NB4 (cell line): ENCODE results near the gene ZNF761.

Experiments
- MYC ChIP-seq: IDR thresholded peaks from 2 replicates; pipeline ENCODE4 v1.6.1; 2011; ENCODE audit warnings: low read depth, low read length
- POLR2A ChIP-seq: IDR thresholded peaks from 2 replicates; pipeline ENCODE4 v1.6.1; 2011; ENCODE audit warnings: mild to moderate bottlenecking; ENCODE audit not compliant: insufficient read length; ENCODE audit errors: extremely low read depth
- TF ChIP-seq, protein P1 (sequence below): IDR thresholded peaks from one replicate; pipeline ENCODE4 v1.5.1; 2012; ENCODE audit warnings: low read depth, low read length
- TF ChIP-seq, protein P2 (sequence below): IDR thresholded peaks from 2 replicates; pipeline ENCODE4 v1.6.1; 2011; ENCODE audit warnings: low read depth, low read length

DNA sequence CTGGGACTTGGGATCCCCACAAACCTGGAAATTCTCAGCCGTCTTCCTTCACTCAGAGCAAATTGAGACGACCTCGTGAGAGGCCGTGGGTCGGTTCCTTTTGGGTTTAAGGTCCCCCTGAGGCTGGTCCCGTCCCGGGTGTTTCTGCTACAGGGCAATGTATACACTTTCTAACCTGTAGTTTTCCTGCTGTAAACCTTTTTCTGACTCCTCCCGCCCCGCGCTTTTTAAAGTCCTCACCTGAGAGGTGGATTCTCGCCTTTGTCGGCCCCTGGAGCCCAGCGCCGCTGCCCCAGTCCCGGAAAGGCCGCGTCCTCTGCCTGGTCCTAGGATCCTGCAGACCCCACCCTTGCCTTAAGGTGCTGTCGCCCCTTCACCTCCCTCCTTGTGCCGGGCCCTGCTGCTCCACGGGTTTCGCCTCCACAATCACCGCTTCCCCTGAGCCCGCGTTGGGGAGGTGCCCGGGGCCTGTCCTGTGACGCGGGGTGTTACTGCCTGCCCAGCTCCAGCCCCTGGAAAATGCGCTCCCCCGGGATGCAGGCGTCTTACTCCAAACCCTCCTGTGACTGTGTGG is 391 bp downstream of the ZNF761 start:
- TF ChIP-seq POLR2A (no peak), MYC (no peak; the same call in none of the 2 replicates)
- TF ChIP-seq, protein P1, sequence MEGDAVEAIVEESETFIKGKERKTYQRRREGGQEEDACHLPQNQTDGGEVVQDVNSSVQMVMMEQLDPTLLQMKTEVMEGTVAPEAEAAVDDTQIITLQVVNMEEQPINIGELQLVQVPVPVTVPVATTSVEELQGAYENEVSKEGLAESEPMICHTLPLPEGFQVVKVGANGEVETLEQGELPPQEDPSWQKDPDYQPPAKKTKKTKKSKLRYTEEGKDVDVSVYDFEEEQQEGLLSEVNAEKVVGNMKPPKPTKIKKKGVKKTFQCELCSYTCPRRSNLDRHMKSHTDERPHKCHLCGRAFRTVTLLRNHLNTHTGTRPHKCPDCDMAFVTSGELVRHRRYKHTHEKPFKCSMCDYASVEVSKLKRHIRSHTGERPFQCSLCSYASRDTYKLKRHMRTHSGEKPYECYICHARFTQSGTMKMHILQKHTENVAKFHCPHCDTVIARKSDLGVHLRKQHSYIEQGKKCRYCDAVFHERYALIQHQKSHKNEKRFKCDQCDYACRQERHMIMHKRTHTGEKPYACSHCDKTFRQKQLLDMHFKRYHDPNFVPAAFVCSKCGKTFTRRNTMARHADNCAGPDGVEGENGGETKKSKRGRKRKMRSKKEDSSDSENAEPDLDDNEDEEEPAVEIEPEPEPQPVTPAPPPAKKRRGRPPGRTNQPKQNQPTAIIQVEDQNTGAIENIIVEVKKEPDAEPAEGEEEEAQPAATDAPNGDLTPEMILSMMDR, result no peak
- TF ChIP-seq, protein P2, sequence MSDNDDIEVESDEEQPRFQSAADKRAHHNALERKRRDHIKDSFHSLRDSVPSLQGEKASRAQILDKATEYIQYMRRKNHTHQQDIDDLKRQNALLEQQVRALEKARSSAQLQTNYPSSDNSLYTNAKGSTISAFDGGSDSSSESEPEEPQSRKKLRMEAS, result no peak
